HG03135 (cell line): Measurements from ENCODE around the gene ADORA3.

ENCODE experiments used
- ATAC-seq: cut with Tn5 transposase; IDR thresholded peaks from one replicate; pipeline ENCODE4 v1.9.1; 2021; ENCODE audit warnings: mild to moderate bottlenecking, moderate library complexity; ENCODE audit not compliant: unreplicated experiment

ADORA3 gene

DNA sequence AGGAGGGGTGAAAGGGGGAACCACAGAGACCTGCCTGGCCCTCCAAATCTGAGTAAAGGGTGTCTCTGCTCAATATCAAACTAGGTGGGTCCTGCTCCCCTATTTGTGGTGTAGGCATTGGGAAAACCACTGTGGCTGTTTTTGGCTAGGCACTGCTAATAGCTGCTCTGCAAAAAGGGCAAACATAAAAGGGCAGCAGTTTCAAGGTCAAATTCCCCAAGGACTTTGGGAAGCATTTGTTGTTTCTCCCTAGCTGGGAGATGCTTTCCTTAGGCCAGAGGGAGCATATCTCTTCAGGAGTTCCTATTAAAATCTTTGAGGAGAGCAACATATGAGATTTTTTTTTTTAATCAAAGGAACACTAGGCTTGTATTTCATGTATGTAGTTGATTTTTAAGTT, 27.2 kb downstream of the ADORA3 start:
- ATAC-seq = no peak

DNA sequence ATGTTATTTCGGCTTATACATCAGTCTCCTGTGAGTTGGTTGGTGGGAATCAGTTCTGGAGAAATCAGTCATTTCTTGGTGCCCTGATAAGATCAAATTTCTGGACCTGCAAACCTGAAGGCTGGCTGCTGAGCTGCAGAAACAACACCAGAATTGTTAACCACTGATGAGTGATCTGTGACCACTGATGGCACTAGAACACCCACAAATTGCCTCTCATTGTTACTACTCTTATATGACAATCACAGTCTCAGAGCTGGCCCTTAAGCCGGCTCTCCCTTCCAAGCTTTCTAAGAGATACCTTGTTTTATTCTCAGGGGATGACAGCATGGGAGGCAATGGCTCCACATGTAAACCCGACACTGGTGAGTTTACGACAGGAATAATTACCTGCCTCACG, 27.7 kb downstream of the ADORA3 start:
- no peak for ATAC-seq

GRCh38 chr1:111474521-111474920, 28.9 kb downstream of the ADORA3 start:
- ATAC-seq = no peak

- no peak for ATAC-seq
Measured at GRCh38 chr1:111474106-111474505, 29.3 kb downstream of the ADORA3 start.

GRCh38 chr1:111471538-111471937, 31.9 kb downstream of the ADORA3 start:
- ATAC-seq = no peak

GRCh38 chr1:111471012-111471411, 32.4 kb downstream of the ADORA3 start:
- ATAC-seq = no peak

DNA sequence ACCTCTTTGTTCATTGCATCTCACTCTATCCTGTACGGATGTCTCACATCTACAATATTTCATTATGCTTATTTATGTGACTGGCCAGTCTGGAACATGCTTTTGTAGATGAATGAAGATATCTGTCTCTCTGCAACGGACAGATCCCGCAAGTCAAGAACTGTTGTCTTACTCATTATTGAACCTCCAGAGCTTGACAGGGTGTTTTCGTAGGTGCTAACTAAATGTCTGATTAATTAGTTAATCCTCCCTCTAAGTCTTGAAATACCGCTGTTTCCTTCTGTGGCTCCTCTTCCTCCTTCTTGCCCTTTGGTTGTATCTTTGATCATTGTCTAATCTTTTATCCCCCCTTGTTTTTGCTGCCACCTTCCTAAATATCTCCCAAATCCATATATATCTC, 32.8 kb downstream of the ADORA3 start:
- no peak for ATAC-seq

- no peak for ATAC-seq
Measured at GRCh38 chr1:111469539-111469938, 33.9 kb downstream of the ADORA3 start.

GRCh38 chr1:111468717-111469100, 34.7 kb downstream of the ADORA3 start:
- ATAC-seq = no peak

- ATAC-seq = no peak
Measured at GRCh38 chr1:111467865-111468716, 35.3 kb downstream of the ADORA3 start.

- ATAC-seq = no peak
Measured at GRCh38 chr1:111466480-111466879, 37.0 kb downstream of the ADORA3 start.

GRCh38 chr1:111465754-111466153, 37.7 kb downstream of the ADORA3 start:
- no peak for ATAC-seq

DNA sequence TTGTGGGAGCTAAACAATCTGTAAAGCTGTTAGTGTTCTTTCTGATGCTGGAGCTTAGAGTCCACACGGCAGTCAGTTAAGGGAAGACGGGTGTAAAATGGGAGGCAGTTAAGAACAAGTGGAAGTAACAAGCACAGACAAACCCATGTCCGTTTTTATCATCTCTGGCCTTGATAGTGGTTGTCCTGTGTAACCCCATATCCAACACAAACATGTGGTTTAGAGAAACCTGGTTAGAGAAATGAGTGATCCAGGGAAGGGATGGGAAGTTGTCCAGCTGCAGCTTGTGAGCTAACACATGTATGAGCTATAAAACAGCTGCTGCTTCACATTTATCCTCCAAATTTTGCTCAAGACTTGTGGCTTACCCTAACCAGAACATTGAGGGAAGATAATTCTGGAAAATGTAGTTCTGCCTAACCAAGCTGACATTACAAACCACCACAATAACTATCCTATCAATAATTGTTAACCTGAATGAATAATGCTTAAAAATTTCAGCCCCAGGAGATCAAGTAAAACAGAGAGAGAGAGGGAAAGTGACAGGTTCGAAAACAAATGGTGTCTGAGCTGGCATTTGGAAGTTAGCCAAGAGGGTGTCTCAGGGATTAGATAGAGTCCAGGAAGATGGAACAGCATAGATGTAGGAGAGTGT, 40.3 kb downstream of the ADORA3 start:
- ATAC-seq = no peak

DNA sequence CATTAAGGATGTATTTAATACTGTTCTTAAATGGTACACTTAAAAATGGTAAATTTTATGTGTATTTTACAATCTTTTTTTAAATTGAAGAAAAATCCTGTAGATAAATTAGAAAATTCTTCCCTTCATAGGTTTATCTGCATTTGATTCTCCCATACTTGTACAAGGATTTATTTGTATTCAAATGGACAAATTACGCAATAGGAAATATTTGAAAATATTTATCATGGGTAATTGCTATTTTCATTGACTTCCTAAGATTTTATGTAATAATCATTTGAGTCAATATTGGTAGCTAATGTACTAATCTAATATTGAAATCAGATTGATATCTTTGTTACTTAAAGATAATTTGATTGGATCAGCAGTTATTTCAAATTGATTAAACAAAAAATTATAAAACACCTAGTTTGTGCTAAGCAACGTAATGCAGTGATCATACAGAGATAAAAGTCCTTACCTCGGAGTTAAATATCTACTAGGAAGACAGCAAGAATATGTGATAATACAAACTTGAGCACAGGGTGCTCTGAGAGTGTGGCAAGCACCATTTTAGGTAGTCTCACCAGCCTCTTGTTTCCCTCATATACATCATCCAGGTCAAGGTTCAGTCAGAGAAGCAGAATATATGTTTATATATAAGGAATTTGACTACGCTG, 40.9 kb downstream of the ADORA3 start:
- ATAC-seq = no peak

GRCh38 chr1:111461765-111462164, 41.7 kb downstream of the ADORA3 start:
- ATAC-seq = no peak

GRCh38 chr1:111455642-111456031, 47.8 kb downstream of the ADORA3 start:
- no peak for ATAC-seq

- ATAC-seq = no peak
Measured at GRCh38 chr1:111454859-111455641, 48.4 kb downstream of the ADORA3 start.

GRCh38 chr1:111453706-111454105, 49.7 kb downstream of the ADORA3 start:
- ATAC-seq = no peak

DNA sequence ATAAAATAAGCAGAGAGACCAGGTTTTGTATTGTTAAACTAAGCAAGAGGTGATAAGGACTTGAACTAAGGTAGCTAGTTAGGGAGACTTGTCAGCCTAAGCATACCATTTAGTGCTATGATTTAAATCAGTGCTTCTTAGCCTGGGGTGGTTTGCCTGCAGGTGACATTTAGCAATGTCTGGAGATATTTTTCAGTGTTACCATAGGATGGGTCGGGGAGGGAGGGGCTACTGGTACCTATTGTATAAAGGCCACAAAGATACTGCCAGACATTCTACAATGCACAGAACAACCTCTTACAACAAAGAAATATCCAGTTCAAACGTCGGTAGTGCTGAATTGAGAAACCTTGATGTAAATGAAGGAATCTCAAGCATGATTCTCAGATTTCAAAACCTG, 50.9 kb downstream of the ADORA3 start:
- no peak for ATAC-seq

- ATAC-seq = no peak
Measured at GRCh38 chr1:111450185-111450584, 53.2 kb downstream of the ADORA3 start.

- ATAC-seq = no peak
Measured at GRCh38 chr1:111449703-111450017, 53.8 kb downstream of the ADORA3 start.
